ENCODE data around the gene MEGF11. TPM values are rescaled to one million over a fixed set of nuclear protein-coding genes. Genes with fewer than 3 reads are reported as not detected.

The MEGF11 gene
- total RNA-seq, 1 experiment from 2014 or later, result not detected

GRCh38 chr15:66184936-66185790, 68.4 kb downstream of the MEGF11 start:
- intact Hi-C loops (cut with micrococcal nuclease), result no loop called here
- no peak for ATAC-seq
- no peak overlapping the region for H2AFZ ChIP-seq (ENCODE audit: low read length)
- H3K36me3 ChIP-seq (ENCODE audit: low read depth, low read length), result no peaks in the 10 kb centered on the region
- BruUV-seq (replicated peaks), result no TSS peak
- POLR2A ChIA-PET (ENCODE audit: unreplicated experiment), result no interaction called here
- H3F3A ChIP-seq (ENCODE audit: low read length, unreplicated experiment), result no peaks in the 10 kb centered on the region
- no peaks in the 10 kb centered on the region for H3K9me2 ChIP-seq (replicated peaks; ENCODE audit: low read length)
- H3K4me1 ChIP-seq (ENCODE audit: insufficient read depth, low read length), result no peaks in the 10 kb centered on the region
- H3K27me3 ChIP-seq (ENCODE audit: low read length), result peaks cover 62% of the 10 kb centered on the region
- no peak for DNase-seq
- no peak overlapping the region for H3K4me3 ChIP-seq (ENCODE audit: low read length)
- no peaks in the 10 kb centered on the region for H4K20me1 ChIP-seq (ENCODE audit: low read length)
- H3K9me3 ChIP-seq (ENCODE audit: low read length), result no peaks in the 10 kb centered on the region
- no peak overlapping the region for H3K27ac ChIP-seq (ENCODE audit: low read length)
- TF ChIP-seq CTCF (conservative IDR thresholded peaks at IDR 0.05; ENCODE audit: low read depth, low read length) (no peak), EZH2phosphoT487 (IDR thresholded peaks at IDR 0.05; ENCODE audit: borderline replicate concordance, low read length) (no peak), EZH2 (IDR thresholded peaks at IDR 0.05; ENCODE audit: low read length, unreplicated experiment) (no peak)
- no peak overlapping the region for H3K9ac ChIP-seq (ENCODE audit: low read length)
- CTCF ChIA-PET, result no interaction called here
- H3K4me2 ChIP-seq (ENCODE audit: low read length), result no peak overlapping the region
- H3K79me2 ChIP-seq (ENCODE audit: low read length), result no peaks in the 10 kb centered on the region

GRCh38 chr15:66184492-66184891, 69.1 kb downstream of the MEGF11 start:
- Histone ChIP-seq H3K4me3 (ENCODE audit: low read length) (no peak overlapping the region), H3K9me3 (ENCODE audit: low read length) (no peaks in the 10 kb centered on the region), H3K4me1 (ENCODE audit: insufficient read depth, low read length) (no peaks in the 10 kb centered on the region), H3K79me2 (ENCODE audit: low read length) (no peaks in the 10 kb centered on the region), H3K27ac (ENCODE audit: low read length) (no peak overlapping the region), H2AFZ (ENCODE audit: low read length) (no peak overlapping the region), H3K9ac (ENCODE audit: low read length) (no peak overlapping the region), H4K20me1 (ENCODE audit: low read length) (no peaks in the 10 kb centered on the region), H3K36me3 (ENCODE audit: low read depth, low read length) (no peaks in the 10 kb centered on the region), H3K27me3 (ENCODE audit: low read length) (peaks cover 66% of the 10 kb centered on the region), H3K9me2 (replicated peaks; ENCODE audit: low read length) (no peaks in the 10 kb centered on the region), H3K4me2 (ENCODE audit: low read length) (no peak overlapping the region), H3F3A (ENCODE audit: low read length, unreplicated experiment) (no peaks in the 10 kb centered on the region)
- ChIA-PET POLR2A (ENCODE audit: unreplicated experiment) (no interaction called here), CTCF (no interaction called here)
- intact Hi-C loops (cut with micrococcal nuclease), result no loop called here
- no peak for TF ChIP-seq CTCF (conservative IDR thresholded peaks at IDR 0.05; ENCODE audit: low read depth, low read length)
- no TSS peak for BruUV-seq (replicated peaks)
- ATAC-seq, result no peak
- no peak for DNase-seq

- peaks cover 85% of the 10 kb centered on the region for H3K27me3 ChIP-seq (ENCODE audit: low read length)
- TF ChIP-seq EZH2phosphoT487 (IDR thresholded peaks at IDR 0.05; ENCODE audit: borderline replicate concordance, low read length), result no peak
- no peak for TF ChIP-seq EZH2 (IDR thresholded peaks at IDR 0.05; ENCODE audit: low read length, unreplicated experiment)
- no peak for TF ChIP-seq CTCF (conservative IDR thresholded peaks at IDR 0.05; ENCODE audit: low read depth, low read length)
- POLR2A ChIA-PET (ENCODE audit: unreplicated experiment), result no interaction called here
- no peak overlapping the region for H3K27ac ChIP-seq (ENCODE audit: low read length)
- no peaks in the 10 kb centered on the region for H3K79me2 ChIP-seq (ENCODE audit: low read length)
- no peak overlapping the region for H3K4me3 ChIP-seq (ENCODE audit: low read length)
- H3K4me1 ChIP-seq (ENCODE audit: insufficient read depth, low read length), result no peaks in the 10 kb centered on the region
- no peak overlapping the region for H3K9ac ChIP-seq (ENCODE audit: low read length)
- no peak for ATAC-seq
- H2AFZ ChIP-seq (ENCODE audit: low read length), result no peak overlapping the region
- no peaks in the 10 kb centered on the region for H3F3A ChIP-seq (ENCODE audit: low read length, unreplicated experiment)
- CTCF ChIA-PET, result no interaction called here
- no peaks in the 10 kb centered on the region for H4K20me1 ChIP-seq (ENCODE audit: low read length)
- BruUV-seq (replicated peaks), result no TSS peak
- H3K4me2 ChIP-seq (ENCODE audit: low read length), result no peak overlapping the region
- DNase-seq, result no peak
- no peaks in the 10 kb centered on the region for H3K36me3 ChIP-seq (ENCODE audit: low read depth, low read length)
- intact Hi-C loops (cut with micrococcal nuclease), result no loop called here
- no peaks in the 10 kb centered on the region for H3K9me2 ChIP-seq (replicated peaks; ENCODE audit: low read length)
- no peaks in the 10 kb centered on the region for H3K9me3 ChIP-seq (ENCODE audit: low read length)
Observed at GRCh38 chr15:66180531-66181097, 72.9 kb downstream of the MEGF11 start.
